ENCODE results near the gene CNN2.

Gene CNN2

GRCh38 chr19:1049106-1049505 lies 22.7 kb downstream of the CNN2 start:
- no peak for DNase-seq (ENCODE audit: low spot score)

- no peak for DNase-seq (ENCODE audit: low spot score)
Measured at GRCh38 chr19:1049800-1050199, 23.4 kb downstream of the CNN2 start.

- no peak for DNase-seq (ENCODE audit: low spot score)
Measured at GRCh38 chr19:1050989-1051788, 24.8 kb downstream of the CNN2 start.

- no peak for DNase-seq (ENCODE audit: low spot score)
Measured at GRCh38 chr19:1051791-1052190, 25.4 kb downstream of the CNN2 start.

- no peak for DNase-seq (ENCODE audit: low spot score)
Measured at GRCh38 chr19:1052349-1052975, 26.1 kb downstream of the CNN2 start.

GRCh38 chr19:1053176-1054101 lies 27.0 kb downstream of the CNN2 start:
- no peak for DNase-seq (ENCODE audit: low spot score)

- no peak for DNase-seq (ENCODE audit: low spot score)
Measured at GRCh38 chr19:1054102-1055027, 28.0 kb downstream of the CNN2 start.

GRCh38 chr19:1055028-1055425 lies 28.6 kb downstream of the CNN2 start:
- DNase-seq (ENCODE audit: low spot score) = no peak

GRCh38 chr19:1055886-1056620 lies 29.6 kb downstream of the CNN2 start:
- no peak for DNase-seq (ENCODE audit: low spot score)

- DNase-seq (ENCODE audit: low spot score) = no peak
Measured at GRCh38 chr19:1057176-1057855, 30.9 kb downstream of the CNN2 start.

GRCh38 chr19:1058112-1058511 lies 31.7 kb downstream of the CNN2 start:
- no peak for DNase-seq (ENCODE audit: low spot score)

- DNase-seq (ENCODE audit: low spot score) = no peak
Measured at GRCh38 chr19:1060689-1061088, 34.3 kb downstream of the CNN2 start.

- DNase-seq (ENCODE audit: low spot score) = no peak
Measured at GRCh38 chr19:1061987-1062386, 35.6 kb downstream of the CNN2 start.

GRCh38 chr19:1062387-1063029 lies 36.1 kb downstream of the CNN2 start:
- no peak for DNase-seq (ENCODE audit: low spot score)

GRCh38 chr19:1063030-1063908 lies 36.9 kb downstream of the CNN2 start:
- peak; percentile 60 for DNase-seq (ENCODE audit: low spot score)

GRCh38 chr19:1063909-1064660 lies 37.7 kb downstream of the CNN2 start:
- DNase-seq (ENCODE audit: low spot score) = no peak

GRCh38 chr19:1064661-1065605 lies 38.5 kb downstream of the CNN2 start:
- DNase-seq (ENCODE audit: low spot score) = no peak

Data from COLO829 (cell line).